B cell (primary cell): ENCODE results near the gene ZDHHC24.

Experiments
- CTCF ChIP-seq: fragments of 200-600 bp; IDR thresholded peaks from one replicate; pipeline ENCODE4 v1.8.0; 2022; ENCODE audit warnings: antibody characterized with exemption, mild to moderate bottlenecking
- EZH2 ChIP-seq: IDR thresholded peaks from 2 replicates; pipeline ENCODE4 v1.6.1; 2012; ENCODE audit warnings: borderline replicate concordance, low read depth, mild to moderate bottlenecking, moderate library complexity, low read length; ENCODE audit not compliant: insufficient read depth, poor library complexity, severe bottlenecking

DNA sequence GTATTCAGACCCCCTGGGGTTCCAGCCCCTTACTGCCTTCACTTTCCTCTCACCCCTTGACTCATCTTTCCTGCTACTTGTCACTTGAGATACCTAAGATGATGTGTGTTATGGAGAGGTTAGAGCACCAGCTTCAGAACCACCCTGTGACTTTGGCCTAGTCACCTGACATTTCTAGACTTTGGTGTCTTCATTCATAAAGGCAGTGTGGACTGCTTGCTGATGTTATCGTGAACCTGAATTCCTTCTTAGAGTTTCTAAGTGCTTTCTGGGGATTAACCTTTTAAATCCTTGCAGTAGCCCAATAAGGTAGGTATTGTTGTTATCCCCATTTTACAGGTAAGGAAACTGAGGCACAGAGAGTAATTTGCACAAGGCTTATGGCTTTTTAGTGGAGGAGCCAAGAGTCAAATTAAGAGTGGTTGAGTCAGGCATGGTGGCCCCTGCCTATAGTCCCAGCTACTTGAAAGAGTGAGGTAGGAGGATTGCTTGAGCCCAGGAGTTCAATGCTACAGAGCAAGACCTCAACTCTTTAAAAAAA, 40.5 kb downstream of the ZDHHC24 start:
- TF ChIP-seq CTCF (no peak), EZH2 (no peak)
